Glutamatergic neuron (in vitro differentiated cells): ENCODE results near the gene PRSS22. TPM values are rescaled to one million over a fixed set of nuclear protein-coding genes. Genes with fewer than 3 reads are reported as not detected.

Source experiments
- DNase-seq: peaks from one replicate; pipeline ENCODE4 v3.0.0; 2022
- H3K27ac Mint-ChIP-seq: one replicate; pipeline ENCODE4 v1.8.0; 2020; ENCODE audit warnings: mild to moderate bottlenecking, mixed read lengths, inconsistent platforms; ENCODE audit not compliant: unreplicated experiment
- H3K27me3 Mint-ChIP-seq: one replicate; pipeline ENCODE4 v1.8.0; 2020; ENCODE audit warnings: mild to moderate bottlenecking, moderate library complexity, mixed read lengths, inconsistent platforms; ENCODE audit not compliant: unreplicated experiment
- H3K36me3 Mint-ChIP-seq: one replicate; pipeline ENCODE4 v1.8.0; 2020; ENCODE audit warnings: mild to moderate bottlenecking, mixed read lengths, inconsistent platforms; ENCODE audit not compliant: unreplicated experiment
- H3K4me1 Mint-ChIP-seq: one replicate; pipeline ENCODE4 v1.8.0; 2020; ENCODE audit warnings: mild to moderate bottlenecking, low read depth, mixed read lengths, inconsistent platforms; ENCODE audit not compliant: unreplicated experiment
- H3K4me3 Mint-ChIP-seq: one replicate; pipeline ENCODE4 v1.8.0; 2020; ENCODE audit warnings: mild to moderate bottlenecking, mixed read lengths, inconsistent platforms; ENCODE audit not compliant: unreplicated experiment
- H3K9me3 Mint-ChIP-seq: one replicate; pipeline ENCODE4 v1.8.0; 2020; ENCODE audit warnings: mild to moderate bottlenecking, moderate library complexity, mixed read lengths, inconsistent platforms; ENCODE audit not compliant: unreplicated experiment
- CTCF ChIP-seq: fragments of 200-600 bp; sonication (generic); IDR thresholded peaks from one replicate; pipeline ENCODE4 v1.5.0; 2021; ENCODE audit not compliant: partially characterized antibody, unreplicated experiment
- total RNA-seq: library from RNA; stranded (reverse); fragmentation: NEBNext Ultra II Directional; extraction: Animal tissue kit (Norgen Biotek cat#: 25700); gene quantifications from one replicate; pipeline ENCODE4 v1.2.1, GENCODE V29; 2021; ENCODE audit not compliant: unreplicated experiment

The PRSS22 gene
- total RNA-seq, 1 donor from 2014 or later = not detected

GRCh38 chr16:2904922-2905240, 46.9 kb upstream of the PRSS22 start:
- no peaks in the 10 kb centered on the region for H3K36me3 Mint-ChIP-seq
- DNase-seq = peak; percentile 74
- H3K4me3 Mint-ChIP-seq = peak overlapping the region; percentile 94
- H3K27me3 Mint-ChIP-seq = no peaks in the 10 kb centered on the region
- peaks cover 12% of the 10 kb centered on the region for H3K4me1 Mint-ChIP-seq
- peaks cover 7% of the 10 kb centered on the region for H3K9me3 Mint-ChIP-seq
- no peak for TF ChIP-seq CTCF
- H3K27ac Mint-ChIP-seq = peak overlapping the region; percentile 94

GRCh38 chr16:2904100-2904921, 46.3 kb upstream of the PRSS22 start:
- peaks cover 12% of the 10 kb centered on the region for H3K4me1 Mint-ChIP-seq
- no peaks in the 10 kb centered on the region for H3K36me3 Mint-ChIP-seq
- peak; percentile 88 for DNase-seq
- H3K4me3 Mint-ChIP-seq = peak overlapping the region; percentile 94
- H3K27ac Mint-ChIP-seq = peak overlapping the region; percentile 94
- peaks cover 7% of the 10 kb centered on the region for H3K9me3 Mint-ChIP-seq
- TF ChIP-seq CTCF = peak; percentile 92
- no peaks in the 10 kb centered on the region for H3K27me3 Mint-ChIP-seq

DNA sequence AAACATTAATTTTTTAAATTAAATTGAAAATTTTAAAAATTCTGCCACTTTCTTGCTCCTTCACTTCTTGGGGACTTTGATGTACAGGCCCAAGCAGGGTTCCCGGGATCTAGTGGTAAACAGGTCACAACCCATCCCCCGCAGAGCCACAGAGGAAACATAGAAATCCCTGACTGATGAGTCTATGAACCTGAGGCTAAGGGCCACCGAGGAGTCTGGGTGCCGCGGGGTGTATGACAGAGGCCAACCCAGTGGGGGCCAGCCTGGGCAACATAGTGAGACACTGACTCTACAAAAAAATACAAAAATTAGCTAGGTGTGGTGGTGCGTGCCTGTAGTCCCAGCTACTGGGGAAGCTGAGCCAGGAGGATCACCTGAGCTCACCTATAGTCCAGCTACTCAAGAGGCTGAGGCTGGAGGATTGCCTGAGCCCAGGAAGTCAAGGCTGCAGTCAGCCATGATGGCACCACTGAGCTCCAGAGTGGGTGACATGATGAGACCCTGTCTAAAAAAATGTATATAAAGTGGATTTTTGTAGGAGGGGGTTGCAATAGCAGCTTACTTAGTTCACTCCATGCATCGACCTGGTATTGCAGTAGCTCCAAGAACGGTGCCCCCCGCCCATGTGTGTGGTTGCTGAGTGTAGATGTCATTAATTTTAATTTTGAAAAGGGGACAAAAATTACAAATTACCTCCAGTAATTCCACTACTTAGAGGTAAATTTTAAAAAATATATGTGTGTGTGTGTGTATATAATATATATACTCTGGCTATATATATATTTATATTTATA, 44.6 kb upstream of the PRSS22 start:
- no peak for DNase-seq
- peaks cover 5% of the 10 kb centered on the region for H3K9me3 Mint-ChIP-seq
- no peaks in the 10 kb centered on the region for H3K27me3 Mint-ChIP-seq
- no peak overlapping the region for H3K27ac Mint-ChIP-seq
- no peak for TF ChIP-seq CTCF
- no peaks in the 10 kb centered on the region for H3K36me3 Mint-ChIP-seq
- peaks cover 11% of the 10 kb centered on the region for H3K4me1 Mint-ChIP-seq
- H3K4me3 Mint-ChIP-seq = no peak overlapping the region

- H3K36me3 Mint-ChIP-seq = no peaks in the 10 kb centered on the region
- H3K9me3 Mint-ChIP-seq = peaks cover 4% of the 10 kb centered on the region
- TF ChIP-seq CTCF = no peak
- no peak overlapping the region for H3K27ac Mint-ChIP-seq
- H3K4me3 Mint-ChIP-seq = no peak overlapping the region
- no peaks in the 10 kb centered on the region for H3K27me3 Mint-ChIP-seq
- H3K4me1 Mint-ChIP-seq = no peaks in the 10 kb centered on the region
- no peak for DNase-seq
Observed at GRCh38 chr16:2900526-2901075, 42.6 kb upstream of the PRSS22 start.

DNA sequence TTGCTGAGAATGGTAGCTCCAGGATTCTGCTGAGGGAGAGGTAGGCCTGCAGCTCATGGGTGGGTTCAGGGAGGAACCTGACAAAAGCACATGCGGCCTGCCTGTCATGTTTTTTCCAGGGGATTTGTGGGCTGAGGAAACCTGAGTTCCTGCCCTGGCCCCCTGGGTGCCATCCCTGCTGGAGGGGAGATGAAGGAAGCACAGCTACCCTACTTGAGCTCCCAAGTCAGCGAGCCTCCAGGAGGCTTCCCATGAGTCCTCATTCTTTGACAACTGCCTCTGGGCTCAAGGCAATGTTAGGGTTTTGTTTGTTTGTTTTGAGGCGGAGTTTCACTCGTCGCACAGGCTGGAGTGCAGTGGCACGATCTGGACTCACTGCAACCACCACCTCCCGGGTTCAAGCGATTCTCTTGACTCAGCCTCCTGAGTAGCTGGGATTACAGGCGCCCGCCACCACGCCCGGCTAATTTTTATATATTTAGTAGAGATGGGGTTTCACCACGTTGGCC, 41.6 kb upstream of the PRSS22 start:
- DNase-seq = no peak
- Mint-ChIP-seq H3K4me3 (no peak overlapping the region), H3K4me1 (no peaks in the 10 kb centered on the region), H3K27ac (no peak overlapping the region), H3K27me3 (no peaks in the 10 kb centered on the region), H3K36me3 (no peaks in the 10 kb centered on the region), H3K9me3 (peaks cover 3% of the 10 kb centered on the region)
- TF ChIP-seq CTCF = no peak
